HEK293 (cell line): Measurements from ENCODE around the gene AMY2B.

Experiments used
- TCF7L2 ChIP-seq: IDR thresholded peaks from 2 replicates; pipeline ENCODE4 v1.6.1; 2011; ENCODE audit warnings: low read depth, mild to moderate bottlenecking, inconsistent platforms, low read length, moderate library complexity, borderline replicate concordance
- ZNF341 ChIP-seq: fragments of 450-650 bp; formaldehyde crosslinking; IDR thresholded peaks from 2 replicates; pipeline ENCODE4; 2016; ENCODE audit warnings: low read depth, missing biosample characterization, missing genetic modification characterization
- TF ChIP-seq, protein P1 (sequence below): fragments of 450-650 bp; formaldehyde crosslinking; IDR thresholded peaks from 2 replicates; pipeline ENCODE4 v1.5.1; 2016; ENCODE audit warnings: missing biosample characterization, missing genetic modification characterization

DNA sequence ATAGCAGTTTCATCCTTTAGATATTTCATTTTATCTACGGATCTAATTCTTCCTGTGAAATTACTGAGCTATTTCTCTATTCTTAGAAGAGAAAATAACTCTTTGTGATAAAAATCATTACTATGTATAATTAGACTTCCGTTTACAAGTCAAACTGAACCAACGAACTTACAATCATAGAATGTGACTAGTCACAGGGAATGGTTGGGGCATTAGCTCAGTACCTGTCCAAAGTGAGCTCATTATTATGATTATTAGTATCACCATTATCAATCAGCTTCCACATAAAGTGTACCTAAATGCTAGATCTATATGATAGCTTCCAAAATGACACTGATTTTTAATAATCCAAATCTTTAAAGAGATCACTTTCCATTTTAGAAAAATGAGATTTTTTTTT, 12.5 kb downstream of the AMY2B start:
- TF ChIP-seq ZNF341 (no peak), TCF7L2 (no peak)
- TF ChIP-seq, protein P1, sequence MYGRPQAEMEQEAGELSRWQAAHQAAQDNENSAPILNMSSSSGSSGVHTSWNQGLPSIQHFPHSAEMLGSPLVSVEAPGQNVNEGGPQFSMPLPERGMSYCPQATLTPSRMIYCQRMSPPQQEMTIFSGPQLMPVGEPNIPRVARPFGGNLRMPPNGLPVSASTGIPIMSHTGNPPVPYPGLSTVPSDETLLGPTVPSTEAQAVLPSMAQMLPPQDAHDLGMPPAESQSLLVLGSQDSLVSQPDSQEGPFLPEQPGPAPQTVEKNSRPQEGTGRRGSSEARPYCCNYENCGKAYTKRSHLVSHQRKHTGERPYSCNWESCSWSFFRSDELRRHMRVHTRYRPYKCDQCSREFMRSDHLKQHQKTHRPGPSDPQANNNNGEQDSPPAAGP (tag by site-specific recombination), result no peak
